ENCODE results near the gene TAPT1.
A peak's percentile ranks its signal among the peaks of the same experiment; 100 is the strongest.

Gene TAPT1

DNA sequence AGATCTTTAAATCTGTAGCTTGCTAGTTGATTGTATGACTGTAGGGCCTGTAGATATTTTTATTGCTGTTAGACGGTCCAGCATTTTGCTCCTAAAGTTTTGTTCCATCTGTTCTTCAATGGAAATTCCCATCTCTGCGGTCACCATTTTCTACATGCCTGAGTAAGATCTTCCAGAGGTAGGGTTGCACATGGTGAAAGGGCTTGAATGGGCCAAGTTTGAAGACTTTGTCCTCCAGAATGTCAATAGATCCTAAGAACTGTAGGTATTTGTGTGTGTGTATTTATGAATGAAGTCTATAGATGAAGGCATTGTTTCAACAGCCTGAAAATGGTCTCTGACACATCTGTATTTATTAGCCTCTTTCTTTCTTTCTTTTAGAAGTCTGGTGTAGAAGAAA lies 22.3 kb upstream of the TAPT1 start:
- DNase-seq (ENCODE audit: low read depth in 1 of 2, low spot score in 1 of 2): no peak

DNA sequence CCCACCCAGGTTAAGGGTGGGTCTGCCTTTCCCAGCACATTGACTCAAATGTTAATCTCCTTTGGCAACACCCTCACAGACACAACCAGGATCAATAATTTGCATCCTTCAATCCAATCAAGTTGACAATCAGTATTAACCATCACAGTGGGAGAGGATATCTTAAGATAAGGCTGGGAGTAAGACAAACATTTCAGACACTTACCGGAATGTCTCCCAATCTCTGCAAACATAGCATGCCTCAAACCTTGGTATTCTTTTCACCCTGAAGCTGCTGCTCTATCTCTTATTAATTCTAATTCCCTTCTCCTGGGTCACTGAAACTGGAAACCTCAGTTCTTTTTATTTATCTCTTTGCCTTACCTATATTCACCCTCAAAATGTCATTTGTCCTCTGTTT lies 19.0 kb upstream of the TAPT1 start:
- no peak for DNase-seq (ENCODE audit: low read depth in 1 of 2, low spot score in 1 of 2)

DNA sequence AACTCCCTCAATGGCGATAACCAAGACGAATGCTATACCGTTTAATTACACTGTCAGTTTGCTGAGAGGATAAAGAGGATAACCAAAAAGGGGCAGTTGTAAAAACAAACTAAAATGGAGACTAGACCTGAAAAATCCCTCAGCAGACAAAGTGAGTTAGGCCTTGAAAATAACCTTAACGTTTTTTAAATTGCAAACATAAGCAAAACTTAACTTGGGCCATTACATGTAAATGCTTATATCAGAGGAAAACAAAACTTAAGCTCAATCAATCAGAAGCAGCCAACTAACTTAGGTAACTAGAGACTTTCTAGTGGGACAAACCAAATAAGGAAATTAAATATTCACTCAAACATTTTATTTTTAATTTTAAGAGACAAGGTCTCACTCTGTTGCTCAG lies 17.0 kb upstream of the TAPT1 start:
- no peak for DNase-seq (ENCODE audit: low read depth in 1 of 2, low spot score in 1 of 2)

DNA sequence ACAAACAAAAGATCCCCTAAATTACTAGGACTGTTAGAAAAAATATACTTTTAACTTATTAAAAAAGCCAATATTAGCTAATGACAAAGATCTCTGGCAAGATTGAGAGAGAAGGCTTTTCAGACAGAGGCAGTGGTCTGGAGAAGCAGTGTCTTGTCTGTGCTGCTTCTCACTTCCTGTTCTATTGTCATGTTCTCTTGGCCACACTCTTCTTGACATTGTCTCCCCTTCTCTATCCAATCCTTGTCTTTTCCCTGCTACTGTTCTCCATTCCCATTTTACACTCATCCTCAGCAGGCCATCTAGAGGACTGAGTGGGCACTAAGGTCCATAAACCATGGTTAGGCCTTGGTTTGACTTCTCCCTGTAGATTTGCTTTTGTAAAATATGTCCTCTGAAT lies 14.0 kb upstream of the TAPT1 start:
- DNase-seq (ENCODE audit: low read depth in 1 of 2, low spot score in 1 of 2): no peak

DNA sequence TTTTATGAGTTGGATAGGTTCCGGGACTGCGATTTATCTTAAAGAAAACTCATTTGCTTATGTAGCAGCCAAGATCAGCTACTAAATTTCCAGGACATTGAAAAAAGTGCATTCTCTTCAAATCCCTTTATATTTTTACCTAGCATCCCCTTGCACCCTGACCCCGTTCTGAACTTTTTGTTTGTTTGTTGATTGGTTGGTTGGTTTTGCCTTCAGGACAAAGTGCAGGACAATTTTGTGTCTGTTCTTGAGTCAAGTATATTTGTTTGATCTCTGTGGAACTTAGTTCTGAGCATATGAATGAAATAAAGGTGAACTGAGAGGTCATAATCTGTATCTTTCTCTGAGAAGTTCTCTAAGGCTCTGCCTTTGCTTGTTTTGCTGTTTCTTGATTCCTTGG lies 12.8 kb upstream of the TAPT1 start:
- no peak for DNase-seq (ENCODE audit: low read depth in 1 of 2, low spot score in 1 of 2)

DNA sequence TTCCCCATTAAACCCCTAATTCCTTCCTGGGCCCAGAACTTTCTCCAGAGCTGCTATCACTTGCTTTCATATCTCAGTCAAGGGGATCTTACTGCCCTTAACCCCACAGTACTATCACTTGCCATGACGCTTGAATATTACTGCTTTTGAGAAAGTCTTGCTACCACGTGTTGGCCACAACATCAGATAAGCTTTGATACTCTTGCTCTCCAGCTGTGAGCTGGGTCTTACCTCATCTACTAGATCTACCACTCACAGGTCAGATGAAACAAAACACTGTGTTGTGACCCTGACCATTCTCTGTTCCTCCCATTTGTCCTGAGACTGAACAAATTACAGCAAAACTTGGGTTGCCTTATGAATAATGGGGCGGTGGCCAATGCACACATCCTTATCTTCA lies 12.1 kb upstream of the TAPT1 start:
- no peak for DNase-seq (ENCODE audit: low read depth in 1 of 2, low spot score in 1 of 2)

DNA sequence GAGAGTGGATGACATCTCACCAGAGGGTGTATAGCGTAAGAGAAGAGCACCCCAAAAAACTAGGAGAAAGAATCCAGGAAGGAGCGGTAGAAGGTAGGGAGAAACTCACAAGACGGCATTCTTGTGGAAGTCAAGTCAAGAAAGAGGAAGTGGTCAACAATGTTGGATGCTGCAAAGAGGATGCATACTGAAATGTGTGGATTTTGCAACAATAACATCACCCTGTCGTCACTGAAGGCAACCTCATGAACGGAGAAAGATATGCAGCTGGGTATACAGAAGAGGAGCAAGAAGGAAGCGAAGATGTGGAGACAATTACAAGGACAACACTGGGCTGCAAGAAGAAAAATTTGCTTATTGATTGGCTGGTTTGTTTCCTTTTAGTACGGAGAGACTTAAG lies 11.4 kb upstream of the TAPT1 start:
- DNase-seq (ENCODE audit: low read depth in 1 of 2, low spot score in 1 of 2): no peak

DNA sequence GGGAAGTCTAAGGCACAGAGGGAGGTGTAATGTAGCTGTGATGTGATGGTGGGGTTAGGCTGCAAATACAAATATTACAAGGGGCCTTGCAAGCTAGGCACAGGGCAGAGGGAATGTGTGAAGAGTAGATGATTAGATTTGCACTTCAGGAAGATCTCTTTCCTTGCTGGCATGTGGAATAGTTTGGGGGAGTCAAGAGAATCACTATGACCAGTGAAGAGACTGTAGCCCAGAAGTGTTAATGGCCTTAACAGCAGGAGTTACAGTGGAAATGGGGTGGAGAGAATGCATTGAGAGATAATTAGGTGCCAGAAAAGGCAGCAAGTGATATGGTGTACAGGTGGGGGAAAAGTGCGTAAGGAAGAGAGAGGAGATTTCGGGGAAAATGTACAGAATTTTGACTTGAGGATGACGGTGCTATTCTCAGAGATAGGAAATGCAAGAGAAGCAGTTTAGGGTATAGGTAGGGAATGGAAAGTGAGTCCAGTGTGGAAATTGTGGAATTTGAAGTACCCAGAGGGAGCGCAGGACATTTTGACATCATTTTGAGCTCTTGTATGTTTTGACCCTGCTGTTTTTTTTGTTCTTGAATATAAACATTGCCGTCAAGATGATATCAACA lies 10.2 kb upstream of the TAPT1 start:
- DNase-seq (ENCODE audit: low read depth in 1 of 2, low spot score in 1 of 2): no peak

DNA sequence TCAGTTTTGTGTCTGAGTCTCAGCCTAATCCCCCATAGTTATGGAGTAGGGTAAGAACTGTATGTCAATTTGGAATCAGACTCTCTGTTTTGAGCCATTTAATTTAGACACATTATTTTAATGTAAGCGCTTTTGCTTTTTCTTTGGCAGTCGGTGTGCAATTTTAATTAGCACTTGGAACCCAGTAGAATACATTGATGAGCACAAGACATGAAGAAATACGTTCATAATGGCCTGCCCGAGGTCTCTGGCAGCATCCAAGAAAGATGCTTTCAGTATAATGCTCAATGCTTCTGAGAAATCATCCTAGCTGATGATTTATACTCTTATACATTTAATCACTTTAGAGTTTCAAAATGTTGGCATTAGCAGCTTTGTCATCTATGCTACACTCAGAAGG lies 8.9 kb upstream of the TAPT1 start:
- no peak for DNase-seq (ENCODE audit: low read depth in 1 of 2, low spot score in 1 of 2)

DNA sequence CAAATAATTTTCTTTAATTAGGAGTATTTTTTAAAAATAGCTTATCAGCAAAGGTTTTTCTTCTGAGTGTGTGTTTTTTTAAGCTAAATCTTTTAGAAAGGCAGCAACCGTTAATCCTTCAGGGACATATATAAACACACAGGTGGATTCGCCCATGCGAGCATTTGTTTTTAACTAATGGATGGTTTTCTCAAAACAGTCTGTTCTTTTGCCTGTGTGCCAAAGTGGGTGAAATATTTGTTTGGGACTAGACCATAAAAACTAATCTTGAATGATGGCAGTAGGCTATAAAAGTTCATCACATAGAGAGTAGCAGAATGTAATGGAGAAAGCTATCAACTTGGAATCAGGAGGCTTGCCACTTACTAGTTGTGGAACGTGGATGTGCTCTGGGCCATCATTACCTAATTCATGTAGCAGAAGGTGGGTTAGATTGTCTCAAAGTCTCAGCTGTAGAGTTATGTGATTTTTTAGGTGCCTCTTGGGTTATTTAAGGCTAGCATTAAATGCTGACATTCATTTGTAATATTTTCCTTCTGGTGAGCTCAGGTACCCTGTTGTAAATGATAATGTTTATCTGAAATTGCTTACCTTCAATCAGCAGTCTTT lies 7.4 kb upstream of the TAPT1 start:
- DNase-seq (ENCODE audit: low read depth in 1 of 2, low spot score in 1 of 2): no peak

DNA sequence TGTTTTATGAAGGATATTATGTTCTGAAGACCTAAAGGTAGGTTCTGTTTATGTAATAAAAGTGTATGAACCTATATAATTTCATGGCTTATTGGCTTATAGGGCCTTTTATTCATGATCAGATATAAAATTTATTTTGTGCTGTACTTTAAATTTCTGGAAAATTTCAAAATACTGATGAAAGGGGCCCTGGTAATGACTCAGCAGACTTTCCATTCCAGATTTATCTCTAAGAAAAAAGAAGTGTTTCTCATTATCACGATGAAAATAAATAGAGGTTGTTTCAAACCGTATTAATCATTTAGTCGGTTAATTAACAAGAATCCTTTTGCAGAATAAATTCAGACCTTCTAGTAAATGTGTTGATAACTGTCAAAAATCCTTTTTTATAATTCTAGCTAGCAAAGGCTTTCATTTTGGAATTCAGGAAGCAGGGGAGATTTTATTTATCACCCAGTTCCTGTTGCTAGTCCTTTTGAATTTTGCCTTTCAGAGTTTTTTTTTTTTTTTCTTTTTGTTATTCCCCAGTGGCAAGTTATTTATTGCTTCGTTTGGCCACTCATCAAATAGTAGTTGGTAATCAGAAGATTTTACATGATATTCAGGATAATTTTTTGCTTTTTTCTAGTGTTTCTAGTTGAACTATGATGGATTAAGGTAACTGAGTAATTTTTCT lies 5.4 kb upstream of the TAPT1 start:
- DNase-seq (ENCODE audit: low read depth in 1 of 2, low spot score in 1 of 2): no peak

DNA sequence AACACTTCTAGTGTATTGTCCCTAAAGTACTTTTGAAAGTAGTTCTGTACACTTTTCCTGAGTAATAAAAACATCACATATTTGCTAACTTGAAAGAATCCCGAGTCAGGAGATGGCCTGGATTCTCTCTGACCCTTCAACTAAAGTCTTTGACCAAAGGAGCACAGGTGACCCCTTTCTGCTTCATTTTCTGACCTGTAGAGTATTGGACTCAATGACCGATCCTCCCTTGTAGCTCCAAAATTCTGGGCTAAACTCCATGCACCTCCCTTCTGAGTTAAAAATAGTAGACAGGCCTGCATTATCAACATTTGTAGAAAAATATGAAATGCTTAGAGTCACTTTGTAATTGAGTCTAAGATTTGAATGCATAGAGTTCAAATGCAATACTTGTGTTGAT lies 4.0 kb upstream of the TAPT1 start:
- no peak for DNase-seq (ENCODE audit: low read depth in 1 of 2, low spot score in 1 of 2)

DNA sequence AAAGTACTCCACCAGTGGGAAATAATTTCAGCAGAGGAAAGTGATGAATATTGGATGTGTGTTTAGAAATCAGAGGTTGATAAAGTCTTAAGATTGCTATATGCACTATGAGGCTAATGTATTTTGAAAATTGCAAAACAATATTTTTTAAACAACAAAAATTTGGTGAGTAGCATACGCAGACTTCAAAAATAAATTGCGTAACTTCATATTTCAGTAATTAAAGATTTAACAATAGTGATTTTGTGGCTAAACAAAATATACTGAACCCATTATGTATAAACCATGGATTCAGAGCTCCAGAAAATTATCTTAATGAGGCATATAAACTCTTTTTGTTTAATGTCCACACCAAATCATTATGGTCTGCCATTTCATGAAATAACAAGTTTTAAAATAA lies 3.3 kb upstream of the TAPT1 start:
- DNase-seq (ENCODE audit: low read depth in 1 of 2, low spot score in 1 of 2): no peak

DNA sequence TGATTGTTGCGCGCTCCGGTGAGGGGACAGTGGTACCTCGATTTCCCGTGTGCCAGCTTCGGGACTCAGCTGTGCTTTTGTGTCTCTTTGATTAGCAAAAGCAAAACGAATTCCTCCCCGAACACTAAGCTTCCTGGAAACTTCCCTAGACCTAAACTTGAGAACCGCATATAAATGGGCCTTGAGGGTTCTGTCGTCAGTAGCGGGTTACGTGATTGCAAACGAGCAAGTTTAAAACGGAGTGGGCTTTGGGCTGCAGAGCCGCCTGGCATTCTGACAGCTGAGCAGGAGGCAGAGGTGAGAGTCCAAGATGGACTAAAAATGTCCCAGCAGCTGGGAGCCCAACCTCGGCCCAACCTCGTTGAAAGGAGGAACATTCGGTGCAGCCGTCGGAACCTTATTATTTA lies 1.2 kb upstream of the TAPT1 start:
- DNase-seq (ENCODE audit: low read depth in 1 of 2, low spot score in 1 of 2): no peak

DNA sequence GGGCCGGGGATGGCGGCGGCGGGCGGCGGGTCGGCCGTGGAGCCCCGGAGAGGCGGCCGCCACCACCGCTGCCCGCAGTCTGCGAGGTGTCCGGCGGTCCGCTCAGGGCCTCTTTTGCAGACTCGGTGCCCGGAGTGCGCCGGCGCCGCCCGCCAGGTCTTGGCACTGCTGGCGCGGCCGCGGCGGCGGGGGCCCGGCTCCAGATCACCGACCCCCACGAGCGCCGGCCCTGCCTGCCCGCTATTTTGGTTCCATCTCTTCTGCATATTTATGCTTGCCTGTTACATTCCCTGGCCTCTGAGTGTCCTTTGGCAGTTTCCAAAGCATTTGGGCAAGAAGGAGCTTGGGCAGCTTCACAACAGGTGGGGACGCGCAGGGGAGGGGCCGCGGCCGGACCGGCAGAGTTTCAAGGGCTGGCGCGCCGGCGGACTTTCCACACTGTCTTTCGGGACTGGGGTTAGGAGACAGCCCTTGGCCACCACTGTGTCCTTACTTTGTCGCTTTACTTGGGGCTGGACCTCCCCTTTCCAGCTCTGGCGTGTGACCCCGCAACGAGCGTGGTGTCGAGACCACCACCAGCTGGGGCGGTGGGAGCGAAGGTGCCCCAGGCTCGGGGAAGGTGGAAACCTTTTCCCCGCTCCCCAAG lies 668 bp upstream of the TAPT1 start:
- DNase-seq (ENCODE audit: low read depth in 1 of 2, low spot score in 1 of 2): peak; percentile 9 to 25

DNA sequence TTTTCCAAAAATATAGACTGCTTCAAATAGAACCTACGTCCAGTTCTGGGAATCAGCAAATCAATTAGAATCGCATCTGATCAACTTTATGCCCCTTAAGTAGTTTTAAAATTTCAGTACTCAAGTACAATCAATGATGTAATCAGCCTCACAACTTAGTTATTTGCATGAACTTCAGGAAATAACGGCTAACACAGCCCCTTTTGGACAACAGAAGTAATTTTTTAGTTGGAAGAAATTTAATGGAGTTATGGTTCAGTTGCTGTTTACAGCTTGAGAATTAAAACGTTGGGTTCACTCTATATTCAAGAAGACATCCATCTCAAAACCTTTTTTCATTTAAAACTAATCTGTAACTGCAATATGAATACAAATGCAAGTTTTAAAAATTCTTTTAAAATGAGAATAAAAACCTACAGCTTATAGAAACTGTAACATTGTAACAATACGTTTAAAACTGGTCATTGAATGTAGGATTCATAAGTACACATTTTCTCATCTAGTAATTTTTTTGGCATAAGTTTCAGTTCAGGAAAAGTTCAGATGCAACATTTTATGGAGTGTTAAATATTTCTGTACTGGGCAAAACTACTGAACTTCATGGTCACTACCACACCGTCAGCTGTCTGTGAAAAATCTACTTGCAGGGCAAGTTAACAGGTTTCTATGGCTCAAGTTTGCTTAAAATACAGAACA lies 956 bp downstream of the TAPT1 start:
- no peak for DNase-seq (ENCODE audit: low read depth in 1 of 2, low spot score in 1 of 2)

DNA sequence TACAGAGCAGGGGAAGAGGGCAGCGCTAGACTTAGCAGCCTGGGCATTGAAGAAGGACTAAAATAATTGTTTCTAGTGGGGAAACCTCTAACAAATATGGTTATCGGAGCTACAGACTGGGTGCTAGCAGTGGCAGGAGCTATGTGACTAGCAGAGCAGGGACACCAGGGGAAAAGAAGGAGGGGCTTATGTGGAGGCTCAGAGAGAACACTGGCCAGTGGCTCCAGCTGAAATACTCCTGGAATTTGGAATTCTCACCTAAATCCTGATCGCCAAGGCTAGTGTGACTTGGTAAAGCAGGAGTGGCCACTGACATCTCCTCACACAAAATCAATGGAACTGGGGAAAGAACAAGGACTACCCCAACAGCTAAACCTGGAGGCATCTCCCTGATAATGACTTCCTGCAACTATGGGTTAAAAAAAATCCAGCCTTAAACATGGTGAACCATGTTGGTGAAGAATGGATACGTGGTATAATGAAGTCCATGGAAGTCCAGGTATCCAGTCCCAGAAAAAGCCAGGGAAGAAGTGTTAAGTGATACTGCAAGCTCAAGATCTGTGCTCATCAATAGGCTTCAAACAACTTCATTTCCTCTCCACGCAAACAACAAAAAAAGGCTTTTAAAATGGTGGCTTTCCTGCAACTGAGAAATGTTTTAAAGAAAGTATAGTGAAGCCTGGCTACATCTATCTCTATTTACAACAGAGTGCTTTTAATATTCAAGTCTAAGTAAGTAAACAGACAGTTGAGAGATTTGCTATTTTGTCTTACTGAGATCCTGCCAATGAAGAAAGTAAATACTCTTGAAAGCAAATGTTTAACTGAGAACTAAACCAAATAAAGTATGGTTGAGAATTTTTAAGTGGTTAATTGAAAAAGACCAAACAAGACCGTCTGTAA lies 1.8 kb downstream of the TAPT1 start:
- DNase-seq (ENCODE audit: low read depth in 1 of 2, low spot score in 1 of 2): no peak

DNA sequence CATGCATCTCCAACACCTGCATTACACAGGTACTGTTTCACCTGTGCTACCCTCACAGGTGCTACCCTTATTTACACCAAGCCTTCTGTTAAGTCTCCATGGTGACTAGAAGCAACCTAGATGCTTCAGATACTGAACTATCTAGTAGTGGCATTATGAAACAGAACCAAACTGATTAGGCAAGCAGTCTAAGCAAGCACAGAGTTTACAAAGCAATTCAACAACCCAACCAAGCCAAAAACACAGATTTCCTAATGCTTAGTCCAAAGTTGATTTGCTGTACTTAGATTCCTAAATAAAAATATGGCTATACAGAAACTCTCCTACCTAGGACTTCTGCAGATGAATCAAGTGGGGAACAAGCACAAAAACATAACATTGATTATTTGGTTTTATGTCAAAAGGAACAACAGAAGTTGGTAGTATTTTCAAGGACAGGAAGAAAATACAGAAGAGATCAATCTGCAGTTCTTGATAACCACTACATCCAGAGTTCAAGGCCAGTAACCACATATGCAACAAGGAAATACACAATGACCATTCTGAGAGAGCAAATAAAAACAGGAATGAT lies 3.2 kb downstream of the TAPT1 start:
- no peak for DNase-seq (ENCODE audit: low read depth in 1 of 2, low spot score in 1 of 2)

DNA sequence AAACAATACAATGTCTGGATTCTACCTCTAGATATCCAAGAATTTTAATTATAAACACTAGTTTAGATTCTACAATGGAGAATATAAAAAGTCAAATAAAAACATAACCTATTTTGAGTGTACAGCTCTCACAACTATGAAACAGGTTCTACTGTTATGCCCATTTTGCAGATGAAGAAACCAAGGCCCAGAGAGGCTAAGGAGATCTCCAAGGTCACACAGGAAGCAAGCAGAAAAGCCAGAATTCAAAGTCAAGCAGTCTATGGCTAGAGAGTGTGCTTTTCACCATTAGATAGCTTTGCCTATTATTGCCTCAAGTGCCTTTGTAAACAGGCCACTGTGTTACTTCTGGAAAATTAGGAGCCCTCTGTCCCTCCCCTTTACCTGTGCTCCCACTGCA lies 7.3 kb downstream of the TAPT1 start:
- DNase-seq (ENCODE audit: low read depth in 1 of 2, low spot score in 1 of 2): no peak

DNA sequence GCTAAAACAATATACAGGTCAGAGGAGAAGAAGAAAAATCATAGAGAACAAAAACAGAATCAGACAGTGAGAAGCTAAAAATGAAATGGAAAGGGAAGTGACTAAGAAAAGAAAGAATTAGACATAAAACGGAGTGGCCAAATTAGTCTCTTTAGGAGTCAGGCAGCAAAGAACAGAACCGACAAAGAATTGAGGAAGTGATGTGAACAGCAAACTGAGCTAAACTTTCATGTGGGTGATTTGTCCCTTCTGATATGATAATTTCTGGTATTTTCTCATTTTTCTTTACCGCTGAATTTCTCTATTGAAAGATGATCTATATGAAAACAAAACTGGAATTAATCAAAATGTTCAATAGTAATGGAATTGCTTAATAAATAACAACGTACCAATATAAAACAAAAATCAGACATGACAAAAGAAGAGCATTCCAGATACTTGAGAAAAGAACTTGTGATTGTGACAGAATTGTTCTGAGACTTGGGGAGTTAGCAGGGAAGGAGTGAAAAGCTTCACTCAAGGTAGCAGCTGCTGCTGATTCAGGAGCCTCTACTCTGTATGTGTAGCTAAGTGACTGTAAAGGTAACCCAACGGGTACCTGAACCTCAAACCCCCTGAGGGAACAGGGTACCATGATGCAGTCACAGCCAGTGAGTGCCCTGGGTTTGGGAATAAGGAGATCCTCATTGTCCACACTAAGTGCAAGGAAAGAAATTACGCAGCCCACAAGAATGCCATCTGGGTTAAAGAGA lies 8.8 kb downstream of the TAPT1 start:
- DNase-seq (ENCODE audit: low read depth in 1 of 2, low spot score in 1 of 2): no peak
